Measurements from ENCODE around the gene ZNF263. TPM values are rescaled to one million over a fixed set of nuclear protein-coding genes. Genes with fewer than 3 reads are reported as not detected.

ZNF263 gene
- total RNA-seq, 1 experiment from 2014 or later: 29.5 TPM

- no peak for TF ChIP-seq CTCF (IDR thresholded peaks at IDR 0.05)
- no peak for TF ChIP-seq CREM (CRISPR knock-in tag; IDR thresholded peaks at IDR 0.05)
- TF ChIP-seq CDX4 (CRISPR knock-in tag; IDR thresholded peaks at IDR 0.05; ENCODE audit: borderline replicate concordance): no peak
- no peak for TF ChIP-seq ZMAT4 (CRISPR knock-in tag; IDR thresholded peaks at IDR 0.05)
- TF ChIP-seq ZNF138 (CRISPR knock-in tag; conservative IDR thresholded peaks at IDR 0.05): no peak
Measured at GRCh38 chr16:3234543-3234856, 48.8 kb upstream of the ZNF263 start (continued).

- H3K9me3 Mint-ChIP-seq: peaks cover 35% of the 10 kb centered on the region
- peak within 1 kb of the TSS; percentile 96 for H3K27ac Mint-ChIP-seq
- ChIA-PET POLR2A (interaction anchor here (1.0 kb wide), 1 partner anchor 76 kb away, joined by 3 read pairs; no protein-coding TSS in a partner anchor), CTCF (interaction anchor here (0.5 to 0.8 kb wide), 2 partner anchors 22 to 268 kb away, joined by 3 to 5 read pairs; partner anchors contain the start of gene MEFV)
- peak within 1 kb of the TSS; percentile 89 for H3K4me3 Mint-ChIP-seq
- peak; percentile 95 for DNase-seq (ENCODE audit: low spot score)
- peaks cover 7% of the 10 kb centered on the region for H3K4me1 Mint-ChIP-seq
- peaks cover 4% of the 10 kb centered on the region for H3K27me3 Mint-ChIP-seq (ENCODE audit: low read depth)
- peaks cover 40% of the 10 kb centered on the region for H3K36me3 Mint-ChIP-seq
- ATAC-seq: peak; percentile 94
- peak; percentile 81 for TF ChIP-seq MAX (CRISPR knock-in tag; IDR thresholded peaks at IDR 0.05)
- TF ChIP-seq ARID4B (CRISPR knock-in tag; IDR thresholded peaks at IDR 0.05; ENCODE audit: borderline replicate concordance): peak; percentile 81; the same call in 1 of the 2 replicates
- no peak for TF ChIP-seq ZNF423 (CRISPR knock-in tag; IDR thresholded peaks at IDR 0.05)
- TF ChIP-seq MLX (CRISPR knock-in tag; IDR thresholded peaks at IDR 0.05): no peak
- TF ChIP-seq IRF2 (CRISPR knock-in tag; IDR thresholded peaks at IDR 0.05; ENCODE audit: borderline replicate concordance, low read depth): no peak
- TF ChIP-seq ZNF138 (CRISPR knock-in tag; conservative IDR thresholded peaks at IDR 0.05): no peak
- peak; percentile 70; the same call in 1 of the 2 replicates for TF ChIP-seq FOXP1 (CRISPR knock-in tag; IDR thresholded peaks at IDR 0.05; ENCODE audit: borderline replicate concordance)
- TF ChIP-seq MXD4 (CRISPR knock-in tag; IDR thresholded peaks at IDR 0.05; ENCODE audit: borderline replicate concordance): no peak
- TF ChIP-seq CREM (CRISPR knock-in tag; IDR thresholded peaks at IDR 0.05): peak; percentile 95
- no peak; the same call in 1 of the 2 replicates for TF ChIP-seq MYBL2 (CRISPR knock-in tag; IDR thresholded peaks at IDR 0.05)
- no peak for TF ChIP-seq NR3C1 (CRISPR knock-in tag; conservative IDR thresholded peaks at IDR 0.05; ENCODE audit: low read depth)
- 0 out of 2 replicates have a peak, but pooled peaks have one; percentile 28 for TF ChIP-seq SMAD4 (CRISPR knock-in tag; IDR thresholded peaks at IDR 0.05)
- TF ChIP-seq NFE2L1 (CRISPR knock-in tag; IDR thresholded peaks at IDR 0.05): no peak
- TF ChIP-seq SP1 (CRISPR knock-in tag; conservative IDR thresholded peaks at IDR 0.05): peak; percentile 34; the same call in 1 of the 2 replicates
- no peak for TF ChIP-seq PRRX2 (CRISPR knock-in tag; IDR thresholded peaks at IDR 0.05)
- TF ChIP-seq E2F1 (CRISPR knock-in tag; IDR thresholded peaks at IDR 0.05): no peak
- TF ChIP-seq TEAD4 (CRISPR knock-in tag; IDR thresholded peaks at IDR 0.05): 0 out of 2 replicates have a peak, but pooled peaks have one; percentile 48
- no peak for TF ChIP-seq GRHL2 (CRISPR knock-in tag; IDR thresholded peaks at IDR 0.05; ENCODE audit: insufficient replicate concordance, severe bottlenecking)
- peak; percentile 49; the same call in 1 of the 2 replicates for TF ChIP-seq ZNF317 (CRISPR knock-in tag; IDR thresholded peaks at IDR 0.05; ENCODE audit: borderline replicate concordance, low read depth)
- TF ChIP-seq NFATC4 (CRISPR knock-in tag; IDR thresholded peaks at IDR 0.05): no peak
- 0 out of 2 replicates have a peak, but pooled peaks have one; percentile 14 for TF ChIP-seq HMGXB4 (CRISPR knock-in tag; IDR thresholded peaks at IDR 0.05)
Measured at GRCh38 chr16:3234857-3235561, 48.3 kb upstream of the ZNF263 start, which contains the start of gene ZNF200. Gene ZNF200, minus strand, starts transcription at chr16:3235158. Its CDS starts 1,403 bp downstream, at chr16:3233755.

Data from WTC11 (cell line).